Common myeloid progenitor, CD34-positive (primary cell): ENCODE measurements around the gene CEND1. TPM values are rescaled to one million over a fixed set of nuclear protein-coding genes. Genes with fewer than 3 reads are reported as not detected.

Experiments used
- CTCF ChIA-PET: fragments of 350-600 bp; sonication (Branson Sonifier 250); formaldehyde crosslinking; loops from one replicate; lab custom pipeline; 2021; ENCODE audit warnings: antibody characterized with exemption; lab: Charles Lee
- POLR2A ChIA-PET: fragments of 350-600 bp; sonication (Branson Sonifier 250); formaldehyde crosslinking; loops from one replicate; lab custom pipeline; 2021; ENCODE audit warnings: antibody characterized with exemption; lab: Charles Lee
- DNase-seq, 3 donors: peaks; one replicate each; pipeline versions ENCODE4 v3.0.0 to v3.0.0-alpha.2; 2013
- H3K27ac ChIP-seq, 2 experiments: 1 replicate in 1 of 2; 2 replicates in 1 of 2; pipeline ENCODE4 v1.7.0; 2013; ENCODE audit warnings: inconsistent platforms in 2 of 2, low read length in 2 of 2, mild to moderate bottlenecking in 2 of 2, low read depth in 1 of 2, moderate library complexity in 1 of 2; ENCODE audit not compliant: severe bottlenecking in 2 of 2, insufficient read depth in 1 of 2, poor library complexity in 1 of 2
- H3K27me3 ChIP-seq, 5 experiments: replicated peaks in 2 of 5; 1 replicate in 3 of 5; 2 replicates in 2 of 5; pipeline versions ENCODE4 v1.6.1 to v1.7.0; 2013; ENCODE audit warnings: low read length in 4 of 5, mild to moderate bottlenecking in 2 of 5, moderate library complexity in 2 of 5, inconsistent platforms in 1 of 5; ENCODE audit not compliant: insufficient read depth in 5 of 5, control insufficient read depth in 4 of 5
- H3K36me3 ChIP-seq, 4 experiments: 1 replicate in 2 of 4; 2 replicates in 2 of 4; pipeline versions ENCODE4 v1.6.1 to v1.7.0; 2013; ENCODE audit warnings: low read length in 3 of 4, control low read depth in 1 of 4, mild to moderate bottlenecking in 1 of 4; ENCODE audit not compliant: control insufficient read depth in 4 of 4, insufficient read depth in 4 of 4
- H3K4me1 ChIP-seq, 4 experiments: 1 replicate in 3 of 4; 2 replicates in 1 of 4; pipeline versions ENCODE4 v1.6.1 to v1.7.1; 2013; ENCODE audit warnings: low read length in 3 of 4, mild to moderate bottlenecking in 3 of 4, control low read depth in 1 of 4, inconsistent platforms in 1 of 4, moderate library complexity in 1 of 4; ENCODE audit not compliant: control insufficient read depth in 4 of 4, insufficient read depth in 4 of 4; ENCODE audit errors: control extremely low read depth in 1 of 4
- H3K4me3 ChIP-seq, 7 experiments: 1 replicate in 4 of 7; 2 replicates in 3 of 7; pipeline versions ENCODE4 v1.5.1 to v1.7.0; 2013; ENCODE audit warnings: mild to moderate bottlenecking in 7 of 7, low read length in 6 of 7, moderate library complexity in 6 of 7, inconsistent platforms in 2 of 7, low read depth in 2 of 7, control low read depth in 1 of 7; ENCODE audit not compliant: insufficient read depth in 4 of 7, control insufficient read depth in 1 of 7; ENCODE audit errors: extremely low read depth in 1 of 7
- H3K9me3 ChIP-seq, 5 experiments: 1 replicate in 4 of 5; 2 replicates in 1 of 5; pipeline versions ENCODE4 v1.6.1 to v1.7.1; 2013; ENCODE audit warnings: low read length in 4 of 5, mild to moderate bottlenecking in 2 of 5, inconsistent platforms in 1 of 5, low read depth in 1 of 5, moderate library complexity in 1 of 5; ENCODE audit not compliant: control insufficient read depth in 4 of 5, insufficient read depth in 2 of 5; ENCODE audit errors: control extremely low read depth in 1 of 5
- WGBS: methylation state at CpG from one replicate; pipeline ENCODE4 v1.1.5; 2013; ENCODE audit not compliant: insufficient coverage; 5-methylcytosine and 5-hydroxymethylcytosine counted together
- polyA plus RNA-seq: library from polyadenylated mRNA; unstranded; fragments of 120-200 nt; gene quantifications from one replicate; pipeline ENCODE4 v1.2.1, GENCODE V29; 2013

Gene CEND1
- polyA plus RNA-seq, result 0.15 TPM

- no peaks in the 10 kb centered on the region for H3K9me3 ChIP-seq
- WGBS, result 8% methylated on average over 29 of the region's 44 CpGs
- H3K4me3 ChIP-seq, result no peak within 1 kb of the TSS
- H3K4me1 ChIP-seq, result peaks cover 0 to 10% (median 7%) of the 10 kb centered on the region in 4 experiments
- ChIA-PET POLR2A (no interaction called here), CTCF (no interaction called here)
- no peak within 1 kb of the TSS for H3K27ac ChIP-seq
- DNase-seq, result peak in 2 of 3 donors; percentile 25 to 26
- H3K36me3 ChIP-seq, result peaks cover 4 to 34% (median 20%) of the 10 kb centered on the region in 4 experiments
- peaks cover 0 to 30% (median 9%) of the 10 kb centered on the region in 5 experiments for H3K27me3 ChIP-seq
Observed at GRCh38 chr11:789943-790342, at the start of gene CEND1. CEND1 (minus strand) TSS chr11:790090; CDS start chr11:788576, 1,514 bp downstream.

GRCh38 chr11:839280-839623 lies 49.4 kb upstream of the CEND1 start:
- peaks cover 0 to 40% (median 37%) of the 10 kb centered on the region in 4 experiments for H3K4me1 ChIP-seq
- DNase-seq, result no peak
- 98% methylated on average over 5 of the region's 5 CpGs for WGBS
- peaks cover 0 to 2% (median 0%) of the 10 kb centered on the region in 5 experiments for H3K27me3 ChIP-seq
- CTCF ChIA-PET, result interaction anchor here (1.6 to 3.1 kb wide), 2 partner anchors 11 to 17 kb away, joined by 4 to 14 read pairs; partner anchors contain the start of gene CRACR2B
- no peak overlapping the region for H3K4me3 ChIP-seq
- H3K27ac ChIP-seq, result no peak overlapping the region
- no peaks in the 10 kb centered on the region for H3K9me3 ChIP-seq
- peaks cover 2 to 45% (median 27%) of the 10 kb centered on the region in 4 experiments for H3K36me3 ChIP-seq
- POLR2A ChIA-PET, result no interaction called here

- Histone ChIP-seq H3K27me3 (peaks cover 0 to 4% (median 0%) of the 10 kb centered on the region in 5 experiments), H3K9me3 (no peaks in the 10 kb centered on the region), H3K36me3 (peaks cover 2 to 45% (median 27%) of the 10 kb centered on the region in 4 experiments), H3K27ac (no peak overlapping the region), H3K4me1 (peaks cover 0 to 39% (median 35%) of the 10 kb centered on the region in 4 experiments), H3K4me3 (no peak overlapping the region)
- DNase-seq, result peak in 2 of 3 donors; percentile 38 to 55
- POLR2A ChIA-PET, result no interaction called here
- CTCF ChIA-PET, result interaction anchor here (0.8 to 3.1 kb wide), 4 partner anchors 9 to 27 kb away, joined by 3 to 14 read pairs (median 4); partner anchors contain the start of gene CRACR2B
- 84% methylated on average over 17 of the region's 17 CpGs for WGBS
Observed at GRCh38 chr11:838441-839279, 48.8 kb upstream of the CEND1 start.

- 91% methylated on average over 8 of the region's 8 CpGs for WGBS
- CTCF ChIA-PET, result interaction anchor here (0.8 to 3.1 kb wide), 4 partner anchors 10 to 27 kb away, joined by 3 to 14 read pairs (median 4); partner anchors contain the start of gene CRACR2B
- no peak for DNase-seq
- Histone ChIP-seq H3K36me3 (peaks cover 2 to 45% (median 27%) of the 10 kb centered on the region in 4 experiments), H3K4me1 (peaks cover 0 to 39% (median 35%) of the 10 kb centered on the region in 4 experiments), H3K27ac (no peak overlapping the region), H3K4me3 (no peak overlapping the region), H3K9me3 (no peaks in the 10 kb centered on the region), H3K27me3 (peaks cover 0 to 8% (median 0%) of the 10 kb centered on the region in 5 experiments)
- POLR2A ChIA-PET, result no interaction called here
Observed at GRCh38 chr11:837990-838307, 48.1 kb upstream of the CEND1 start.

GRCh38 chr11:837189-837989 lies 47.5 kb upstream of the CEND1 start:
- Histone ChIP-seq H3K27me3 (peaks cover 0 to 9% (median under 1%) of the 10 kb centered on the region in 5 experiments), H3K27ac (no peak overlapping the region), H3K36me3 (peaks cover 2 to 45% (median 27%) of the 10 kb centered on the region in 4 experiments), H3K4me1 (peaks cover 0 to 42% (median 37%) of the 10 kb centered on the region in 4 experiments), H3K4me3 (no peak overlapping the region), H3K9me3 (no peaks in the 10 kb centered on the region)
- WGBS, result 90% methylated on average over 18 of the region's 22 CpGs
- ChIA-PET POLR2A (no interaction called here), CTCF (interaction anchor here (1.6 to 3.1 kb wide), 2 partner anchors 11 to 16 kb away, joined by 3 to 14 read pairs; no protein-coding TSS in a partner anchor)
- DNase-seq, result no peak

- H3K9me3 ChIP-seq, result no peaks in the 10 kb centered on the region
- H3K27me3 ChIP-seq, result peaks cover 0 to 16% (median 3%) of the 10 kb centered on the region in 5 experiments
- H3K4me3 ChIP-seq, result no peak overlapping the region
- ChIA-PET CTCF (interaction anchor here (1.6 to 3.1 kb wide), 2 partner anchors 12 to 15 kb away, joined by 3 to 14 read pairs; no protein-coding TSS in a partner anchor), POLR2A (no interaction called here)
- WGBS, result 91% methylated on average over 8 of the region's 9 CpGs
- DNase-seq, result no peak
- H3K36me3 ChIP-seq, result peaks cover 2 to 45% (median 27%) of the 10 kb centered on the region in 4 experiments
- no peak overlapping the region for H3K27ac ChIP-seq
- H3K4me1 ChIP-seq, result peaks cover 0 to 45% (median 40%) of the 10 kb centered on the region in 4 experiments
Observed at GRCh38 chr11:836700-837099, 46.8 kb upstream of the CEND1 start.
